Peyer's patch (tissue), 4 donors: ENCODE measurements around the gene SYNGR2. TPM values are rescaled to one million over a fixed set of nuclear protein-coding genes. Genes with fewer than 3 reads are reported as not detected.

Source experiments
- DNase-seq, 3 donors: peaks; one replicate each; pipeline ENCODE4 v3.0.0-alpha.2; 2017 to 2019
- H3K27ac ChIP-seq, 4 donors: fragments of 200-600 bp; sonication (generic); one replicate each; pipeline ENCODE4 v1.5.1; 2016 to 2019
- H3K27me3 ChIP-seq, 2 donors: fragments of 200-600 bp; sonication (generic); one replicate each; pipeline ENCODE4 v1.5.1; 2019
- H3K36me3 ChIP-seq, 3 donors: fragments of 200-600 bp; sonication (generic); one replicate each; pipeline ENCODE4 v1.5.1; 2016 to 2019
- H3K4me1 ChIP-seq, 4 donors: fragments of 200-600 bp; sonication (generic); one replicate each; pipeline ENCODE4 v1.5.1; 2016 to 2019
- H3K4me3 ChIP-seq, 4 donors: fragments of 200-600 bp; sonication (generic); 1 replicate in 3 of 4; 2 replicates in 1 of 4; pipeline ENCODE4 v1.5.1; 2016 to 2019; ENCODE audit warnings: mild to moderate bottlenecking in 1 of 4
- H3K9me3 ChIP-seq, 4 donors: fragments of 200-600 bp; sonication (generic); one replicate each; pipeline ENCODE4 v1.5.1; 2016 to 2019; ENCODE audit warnings: mild to moderate bottlenecking in 1 of 4
- POLR2A ChIP-seq, 2 donors: fragments of 450-650 bp; IDR thresholded peaks; one replicate each; pipeline ENCODE4 v1.5.1; 2017; ENCODE audit warnings: antibody characterized with exemption in 2 of 2, mild to moderate bottlenecking in 2 of 2, moderate library complexity in 2 of 2
- total RNA-seq, 4 donors: library from RNA; depleted of rRNA; stranded (reverse); fragments of >200 nt; gene quantifications; one replicate each; pipeline ENCODE4 v1.1.0, GENCODE V29; 2016
- TF ChIP-seq, protein P1 (sequence below), 6 experiments: fragments of 450-650 bp in 4 of 6; fragments of 200-600 bp in 2 of 6; sonication (generic) in 1 of 6; IDR thresholded peaks; one replicate each; pipeline ENCODE4 v1.5.1; 2017 to 2019; ENCODE audit warnings: antibody characterized with exemption in 6 of 6, mild to moderate bottlenecking in 3 of 6, moderate library complexity in 1 of 6

SYNGR2 gene
- total RNA-seq, 4 donors from 2014 or later, result 51.2 to 87.2 (median 77.3) TPM

- Histone ChIP-seq H3K27ac (peak overlapping the region in 3 of 4 donors; percentile 30 to 99 (median 84)), H3K36me3 (no peaks in the 10 kb centered on the region), H3K4me1 (peaks cover 7 to 50% (median 44%) of the 10 kb centered on the region in 4 donors), H3K27me3 (no peaks in the 10 kb centered on the region), H3K9me3 (no peaks in the 10 kb centered on the region), H3K4me3 (peak overlapping the region in 1 of 4 donors; percentile 97)
- TF ChIP-seq, protein P1, sequence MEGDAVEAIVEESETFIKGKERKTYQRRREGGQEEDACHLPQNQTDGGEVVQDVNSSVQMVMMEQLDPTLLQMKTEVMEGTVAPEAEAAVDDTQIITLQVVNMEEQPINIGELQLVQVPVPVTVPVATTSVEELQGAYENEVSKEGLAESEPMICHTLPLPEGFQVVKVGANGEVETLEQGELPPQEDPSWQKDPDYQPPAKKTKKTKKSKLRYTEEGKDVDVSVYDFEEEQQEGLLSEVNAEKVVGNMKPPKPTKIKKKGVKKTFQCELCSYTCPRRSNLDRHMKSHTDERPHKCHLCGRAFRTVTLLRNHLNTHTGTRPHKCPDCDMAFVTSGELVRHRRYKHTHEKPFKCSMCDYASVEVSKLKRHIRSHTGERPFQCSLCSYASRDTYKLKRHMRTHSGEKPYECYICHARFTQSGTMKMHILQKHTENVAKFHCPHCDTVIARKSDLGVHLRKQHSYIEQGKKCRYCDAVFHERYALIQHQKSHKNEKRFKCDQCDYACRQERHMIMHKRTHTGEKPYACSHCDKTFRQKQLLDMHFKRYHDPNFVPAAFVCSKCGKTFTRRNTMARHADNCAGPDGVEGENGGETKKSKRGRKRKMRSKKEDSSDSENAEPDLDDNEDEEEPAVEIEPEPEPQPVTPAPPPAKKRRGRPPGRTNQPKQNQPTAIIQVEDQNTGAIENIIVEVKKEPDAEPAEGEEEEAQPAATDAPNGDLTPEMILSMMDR (IDR thresholded peaks at IDR 0.05), result no peak
- no peak for TF ChIP-seq POLR2A (IDR thresholded peaks at IDR 0.05)
- DNase-seq, result peak in 1 of 3 donors; percentile 48
Measured at GRCh38 chr17:78133179-78133951, 35.0 kb upstream of the SYNGR2 start.

GRCh38 chr17:78133971-78134898 is 34.1 kb upstream of the SYNGR2 start:
- Histone ChIP-seq H3K9me3 (no peaks in the 10 kb centered on the region), H3K36me3 (no peaks in the 10 kb centered on the region), H3K4me1 (peaks cover 3 to 46% (median 40%) of the 10 kb centered on the region in 4 donors), H3K27me3 (no peaks in the 10 kb centered on the region), H3K4me3 (peak overlapping the region in 1 of 4 donors; percentile 97), H3K27ac (peak overlapping the region in 3 of 4 donors; percentile 30 to 99 (median 84))
- no peak for TF ChIP-seq POLR2A (IDR thresholded peaks at IDR 0.05)
- TF ChIP-seq, protein P1 (IDR thresholded peaks at IDR 0.05), result peak in 5 of 6 experiments; percentile 58 to 76 (median 71)
- DNase-seq, result peak; percentile 80 to 93 (median 84)

- no peak for DNase-seq
- no peak overlapping the region for H3K4me3 ChIP-seq
- no peaks in the 10 kb centered on the region for H3K9me3 ChIP-seq
- H3K4me1 ChIP-seq, result peaks cover 0 to 39% (median 33%) of the 10 kb centered on the region in 4 donors
- no peak for TF ChIP-seq POLR2A (IDR thresholded peaks at IDR 0.05)
- TF ChIP-seq, protein P1 (IDR thresholded peaks at IDR 0.05), result no peak
- H3K27me3 ChIP-seq, result no peaks in the 10 kb centered on the region
- peak overlapping the region in 1 of 4 donors; percentile 99 for H3K27ac ChIP-seq
- H3K36me3 ChIP-seq, result no peaks in the 10 kb centered on the region
Measured at GRCh38 chr17:78134899-78135385, 33.4 kb upstream of the SYNGR2 start.

GRCh38 chr17:78135858-78136500 is 32.4 kb upstream of the SYNGR2 start:
- no peak for TF ChIP-seq POLR2A (IDR thresholded peaks at IDR 0.05)
- TF ChIP-seq, protein P1 (IDR thresholded peaks at IDR 0.05), result no peak
- DNase-seq, result no peak
- no peaks in the 10 kb centered on the region for H3K9me3 ChIP-seq

More at GRCh38 chr17:78135858-78136500, 32.4 kb upstream of the SYNGR2 start:
- Histone ChIP-seq H3K36me3 (no peaks in the 10 kb centered on the region), H3K27ac (no peak overlapping the region), H3K27me3 (no peaks in the 10 kb centered on the region), H3K4me1 (peaks cover 0 to 46% (median 36%) of the 10 kb centered on the region in 4 donors), H3K4me3 (no peak overlapping the region)
